ENCODE results near the gene HNRNPCL1.

GRCh38 chr1:12811409-12811784 is 37.1 kb downstream of the HNRNPCL1 start:
- TF ChIP-seq ELK4 (IDR thresholded peaks at IDR 0.05; ENCODE audit: borderline replicate concordance, low read depth, low read length), result no peak
- no peak for TF ChIP-seq CTCF (tag by site-specific recombination; IDR thresholded peaks at IDR 0.05)
- TF ChIP-seq ZNF473 (tag by site-specific recombination; IDR thresholded peaks at IDR 0.05), result no peak
- TF ChIP-seq ZBTB8A (tag by site-specific recombination; IDR thresholded peaks at IDR 0.05), result no peak
- no peak for TF ChIP-seq ZFP3 (tag by site-specific recombination; IDR thresholded peaks at IDR 0.05; ENCODE audit: low read depth)
- no peak for TF ChIP-seq ZNF175 (tag by site-specific recombination; IDR thresholded peaks at IDR 0.05)
- TF ChIP-seq ZNF140 (tag by site-specific recombination; IDR thresholded peaks at IDR 0.05), result no peak
- TF ChIP-seq ZNF354C (tag by site-specific recombination; IDR thresholded peaks at IDR 0.05; ENCODE audit: borderline replicate concordance, low read depth), result no peak
- TF ChIP-seq, protein P1, sequence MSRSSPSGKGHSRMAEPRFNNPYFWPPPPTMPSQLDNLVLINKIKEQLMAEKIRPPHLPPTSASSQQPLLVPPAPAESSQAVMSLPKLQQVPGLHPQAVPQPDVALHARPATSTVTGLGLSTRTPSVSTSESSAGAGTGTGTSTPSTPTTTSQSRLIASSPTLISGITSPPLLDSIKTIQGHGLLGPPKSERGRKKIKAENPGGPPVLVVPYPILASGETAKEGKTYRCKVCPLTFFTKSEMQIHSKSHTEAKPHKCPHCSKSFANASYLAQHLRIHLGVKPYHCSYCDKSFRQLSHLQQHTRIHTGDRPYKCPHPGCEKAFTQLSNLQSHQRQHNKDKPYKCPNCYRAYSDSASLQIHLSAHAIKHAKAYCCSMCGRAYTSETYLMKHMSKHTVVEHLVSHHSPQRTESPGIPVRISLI (tag by site-specific recombination; IDR thresholded peaks at IDR 0.05), result no peak
- no peak for TF ChIP-seq ZBTB7A (tag by site-specific recombination; IDR thresholded peaks at IDR 0.05; ENCODE audit: low read depth)

All from HEK293 (cell line).